Neural cell (in vitro differentiated cells): ENCODE data around the gene SH3PXD2B.

Experiments
- CTCF ChIP-seq: fragments of 450-650 bp; IDR thresholded peaks from 2 replicates; pipeline ENCODE4 v1.5.1; 2014; ENCODE audit warnings: antibody characterized with exemption, mild to moderate bottlenecking, moderate library complexity; ENCODE audit not compliant: poor library complexity, severe bottlenecking
- EP300 ChIP-seq: fragments of 450-650 bp; conservative IDR thresholded peaks from 2 replicates; pipeline ENCODE4 v1.6.1; 2014; ENCODE audit warnings: antibody characterized with exemption, mild to moderate bottlenecking, moderate library complexity; ENCODE audit not compliant: poor library complexity, severe bottlenecking
- EZH2 ChIP-seq: fragments of 200-600, 300-800 bp; shearing (Covaris generic), sonication (generic); IDR thresholded peaks from 2 replicates; pipeline ENCODE4 v1.6.1; 2014; ENCODE audit warnings: antibody characterized with exemption, low read length, borderline replicate concordance, mild to moderate bottlenecking; ENCODE audit not compliant: insufficient read depth, poor library complexity, severe bottlenecking
- MXI1 ChIP-seq: fragments of 450-650 bp; conservative IDR thresholded peaks from 2 replicates; pipeline ENCODE4 v1.6.1; 2014; ENCODE audit warnings: antibody characterized with exemption, mild to moderate bottlenecking; ENCODE audit not compliant: poor library complexity, severe bottlenecking
- POLR2AphosphoS5 ChIP-seq: IDR thresholded peaks from 2 replicates; pipeline ENCODE4 v1.6.1; 2012
- SMC3 ChIP-seq: fragments of 450-650 bp; conservative IDR thresholded peaks from 2 replicates; pipeline ENCODE4 v1.6.1; 2014; ENCODE audit warnings: antibody characterized with exemption, mild to moderate bottlenecking, moderate library complexity; ENCODE audit not compliant: poor library complexity
- TAF1 ChIP-seq: IDR thresholded peaks from 2 replicates; pipeline ENCODE4 v1.6.1; 2012; ENCODE audit warnings: low read depth

GRCh38 chr5:172389578-172390112 lies 64.7 kb downstream of the SH3PXD2B start:
- TF ChIP-seq EZH2 = no peak
- no peak for TF ChIP-seq CTCF
- no peak for TF ChIP-seq TAF1
- no peak for TF ChIP-seq EP300
- no peak for TF ChIP-seq POLR2AphosphoS5
- TF ChIP-seq MXI1 = no peak
- TF ChIP-seq SMC3 = no peak
